HL-60 (cell line): ENCODE measurements around the gene C1orf21.

Experiments
- GABPA ChIP-seq: IDR thresholded peaks from 2 replicates; pipeline ENCODE4 v1.6.1; 2012; ENCODE audit warnings: low read depth
- POLR2AphosphoS5 ChIP-seq: IDR thresholded peaks from 2 replicates; pipeline ENCODE4 v1.6.1; 2012; ENCODE audit warnings: low read depth
- TF ChIP-seq, protein P1 (sequence below): IDR thresholded peaks from one replicate; pipeline ENCODE4 v1.5.1; 2011; ENCODE audit warnings: low read length, control low read depth, inconsistent platforms; ENCODE audit not compliant: insufficient read depth
- TF ChIP-seq, protein P2 (sequence below): IDR thresholded peaks from 2 replicates; pipeline ENCODE4 v1.6.1; 2012; ENCODE audit warnings: low read depth; ENCODE audit not compliant: insufficient replicate concordance

DNA sequence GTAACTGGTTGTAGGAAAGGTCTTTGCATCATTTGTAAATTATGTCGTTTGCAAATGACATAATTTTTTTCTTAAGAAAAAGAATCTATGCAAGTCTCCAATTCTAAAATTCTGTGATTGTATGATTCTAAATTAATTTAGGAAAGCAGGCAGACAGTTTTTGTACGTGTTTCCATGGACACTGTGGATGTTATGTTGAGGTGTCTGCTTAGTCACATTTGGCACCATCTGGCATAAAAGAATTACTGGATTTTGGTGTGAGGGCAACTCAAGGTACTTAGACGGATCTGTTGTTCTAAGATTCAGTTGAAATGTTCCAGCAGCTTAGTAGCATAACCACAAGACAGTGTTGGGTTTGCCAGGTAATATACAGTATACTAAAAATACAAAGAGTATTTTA is 42.5 kb downstream of the C1orf21 start:
- TF ChIP-seq, protein P1, sequence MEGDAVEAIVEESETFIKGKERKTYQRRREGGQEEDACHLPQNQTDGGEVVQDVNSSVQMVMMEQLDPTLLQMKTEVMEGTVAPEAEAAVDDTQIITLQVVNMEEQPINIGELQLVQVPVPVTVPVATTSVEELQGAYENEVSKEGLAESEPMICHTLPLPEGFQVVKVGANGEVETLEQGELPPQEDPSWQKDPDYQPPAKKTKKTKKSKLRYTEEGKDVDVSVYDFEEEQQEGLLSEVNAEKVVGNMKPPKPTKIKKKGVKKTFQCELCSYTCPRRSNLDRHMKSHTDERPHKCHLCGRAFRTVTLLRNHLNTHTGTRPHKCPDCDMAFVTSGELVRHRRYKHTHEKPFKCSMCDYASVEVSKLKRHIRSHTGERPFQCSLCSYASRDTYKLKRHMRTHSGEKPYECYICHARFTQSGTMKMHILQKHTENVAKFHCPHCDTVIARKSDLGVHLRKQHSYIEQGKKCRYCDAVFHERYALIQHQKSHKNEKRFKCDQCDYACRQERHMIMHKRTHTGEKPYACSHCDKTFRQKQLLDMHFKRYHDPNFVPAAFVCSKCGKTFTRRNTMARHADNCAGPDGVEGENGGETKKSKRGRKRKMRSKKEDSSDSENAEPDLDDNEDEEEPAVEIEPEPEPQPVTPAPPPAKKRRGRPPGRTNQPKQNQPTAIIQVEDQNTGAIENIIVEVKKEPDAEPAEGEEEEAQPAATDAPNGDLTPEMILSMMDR: no peak
- TF ChIP-seq GABPA (no peak), POLR2AphosphoS5 (no peak)
- TF ChIP-seq, protein P2, sequence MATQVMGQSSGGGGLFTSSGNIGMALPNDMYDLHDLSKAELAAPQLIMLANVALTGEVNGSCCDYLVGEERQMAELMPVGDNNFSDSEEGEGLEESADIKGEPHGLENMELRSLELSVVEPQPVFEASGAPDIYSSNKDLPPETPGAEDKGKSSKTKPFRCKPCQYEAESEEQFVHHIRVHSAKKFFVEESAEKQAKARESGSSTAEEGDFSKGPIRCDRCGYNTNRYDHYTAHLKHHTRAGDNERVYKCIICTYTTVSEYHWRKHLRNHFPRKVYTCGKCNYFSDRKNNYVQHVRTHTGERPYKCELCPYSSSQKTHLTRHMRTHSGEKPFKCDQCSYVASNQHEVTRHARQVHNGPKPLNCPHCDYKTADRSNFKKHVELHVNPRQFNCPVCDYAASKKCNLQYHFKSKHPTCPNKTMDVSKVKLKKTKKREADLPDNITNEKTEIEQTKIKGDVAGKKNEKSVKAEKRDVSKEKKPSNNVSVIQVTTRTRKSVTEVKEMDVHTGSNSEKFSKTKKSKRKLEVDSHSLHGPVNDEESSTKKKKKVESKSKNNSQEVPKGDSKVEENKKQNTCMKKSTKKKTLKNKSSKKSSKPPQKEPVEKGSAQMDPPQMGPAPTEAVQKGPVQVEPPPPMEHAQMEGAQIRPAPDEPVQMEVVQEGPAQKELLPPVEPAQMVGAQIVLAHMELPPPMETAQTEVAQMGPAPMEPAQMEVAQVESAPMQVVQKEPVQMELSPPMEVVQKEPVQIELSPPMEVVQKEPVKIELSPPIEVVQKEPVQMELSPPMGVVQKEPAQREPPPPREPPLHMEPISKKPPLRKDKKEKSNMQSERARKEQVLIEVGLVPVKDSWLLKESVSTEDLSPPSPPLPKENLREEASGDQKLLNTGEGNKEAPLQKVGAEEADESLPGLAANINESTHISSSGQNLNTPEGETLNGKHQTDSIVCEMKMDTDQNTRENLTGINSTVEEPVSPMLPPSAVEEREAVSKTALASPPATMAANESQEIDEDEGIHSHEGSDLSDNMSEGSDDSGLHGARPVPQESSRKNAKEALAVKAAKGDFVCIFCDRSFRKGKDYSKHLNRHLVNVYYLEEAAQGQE: no peak
